H9 (cell line): Measurements from ENCODE around the gene HEATR5A. TPM values are rescaled to one million over a fixed set of nuclear protein-coding genes. Genes with fewer than 3 reads are reported as not detected.

Experiments
- DNase-seq: peaks from one replicate; pipeline ENCODE4 v3.0.0-alpha.2; 2017
- H2AFZ ChIP-seq: one replicate; pipeline ENCODE4 v1.6.1; 2013; ENCODE audit warnings: mild to moderate bottlenecking, low read length, control low read depth, moderate library complexity
- H2AK5ac ChIP-seq: 2 replicates; pipeline ENCODE4 v1.6.1; 2013; ENCODE audit warnings: low read length, control low read depth, mixed read lengths; ENCODE audit not compliant: insufficient read length
- H2BK120ac ChIP-seq: one replicate; pipeline ENCODE4 v1.6.1; 2013; ENCODE audit warnings: low read depth, mild to moderate bottlenecking, low read length, control low read depth, inconsistent platforms; ENCODE audit not compliant: poor library complexity, severe bottlenecking
- H2BK12ac ChIP-seq: 2 replicates; pipeline ENCODE4 v1.6.1; 2013; ENCODE audit warnings: low read length, control low read depth, mixed read lengths, low read depth; ENCODE audit not compliant: insufficient read length
- H2BK15ac ChIP-seq: 2 replicates; pipeline ENCODE4 v1.6.1; 2013; ENCODE audit warnings: low read depth, low read length, control low read depth
- H2BK20ac ChIP-seq: one replicate; pipeline ENCODE4 v1.6.1; 2013; ENCODE audit warnings: low read depth, mild to moderate bottlenecking, low read length, control low read depth, inconsistent platforms; ENCODE audit not compliant: poor library complexity, severe bottlenecking
- H2BK5ac ChIP-seq: 2 replicates; pipeline ENCODE4 v1.6.1; 2013; ENCODE audit warnings: low read length, control low read depth, mixed read lengths; ENCODE audit not compliant: insufficient read length
- H3K14ac ChIP-seq: 2 replicates; pipeline ENCODE4 v1.6.1; 2013; ENCODE audit warnings: low read length, control low read depth; ENCODE audit not compliant: insufficient read depth
- H3K18ac ChIP-seq: 2 replicates; pipeline ENCODE4 v1.6.1; 2013; ENCODE audit warnings: low read depth, mild to moderate bottlenecking, mixed read lengths, low read length, control low read depth; ENCODE audit not compliant: insufficient read length
- H3K23ac ChIP-seq: 2 replicates; pipeline ENCODE4 v1.6.1; 2013; ENCODE audit warnings: low read length, control low read depth, mixed read lengths, low read depth; ENCODE audit not compliant: insufficient read length
- H3K23me2 ChIP-seq: 2 replicates; pipeline ENCODE4 v1.6.1; 2013; ENCODE audit warnings: low read depth, mild to moderate bottlenecking, mixed read lengths, low read length, control low read depth; ENCODE audit not compliant: insufficient read length, poor library complexity, severe bottlenecking
- H3K27ac ChIP-seq: 2 replicates; pipeline ENCODE4 v1.5.1; 2013; ENCODE audit warnings: low read length, control low read depth, mixed read lengths, low read depth; ENCODE audit not compliant: insufficient read length
- H3K27me3 ChIP-seq: 2 replicates; pipeline ENCODE4 v1.6.1; 2013; ENCODE audit warnings: low read length, control low read depth, inconsistent platforms; ENCODE audit not compliant: insufficient read depth
- H3K4ac ChIP-seq: 2 replicates; pipeline ENCODE4 v1.6.1; 2013; ENCODE audit warnings: low read depth, mild to moderate bottlenecking, control low read depth, inconsistent platforms, low read length, moderate library complexity
- H3K4me1 ChIP-seq: 2 replicates; pipeline ENCODE4 v1.6.1; 2013; ENCODE audit warnings: low read length, control low read depth, inconsistent platforms; ENCODE audit not compliant: insufficient read depth
- H3K4me2 ChIP-seq: 2 replicates; pipeline ENCODE4 v1.6.1; 2013; ENCODE audit warnings: low read length, control low read depth, mixed read lengths; ENCODE audit not compliant: insufficient read length, insufficient read depth
- H3K56ac ChIP-seq: 2 replicates; pipeline ENCODE4 v1.6.1; 2013; ENCODE audit warnings: low read depth, mild to moderate bottlenecking, mixed read lengths, low read length, control low read depth; ENCODE audit not compliant: insufficient read length
- H3K79me1 ChIP-seq: 2 replicates; pipeline ENCODE4 v1.6.1; 2013; ENCODE audit warnings: low read depth, mild to moderate bottlenecking, moderate library complexity, low read length, control low read depth, inconsistent platforms; ENCODE audit not compliant: insufficient read depth, poor library complexity, severe bottlenecking
- H3K79me2 ChIP-seq: 2 replicates; pipeline ENCODE4 v1.6.1; 2013; ENCODE audit warnings: low read length, control low read depth, inconsistent platforms; ENCODE audit not compliant: insufficient read depth
- H3K9ac ChIP-seq: 2 replicates; pipeline ENCODE4 v1.6.1; 2013; ENCODE audit warnings: low read length, control low read depth, mixed read lengths; ENCODE audit not compliant: insufficient read length; ENCODE audit errors: extremely low read depth
- H3K9me3 ChIP-seq: one replicate; pipeline ENCODE4 v1.6.1; 2013; ENCODE audit warnings: low read depth, low read length, inconsistent platforms; ENCODE audit not compliant: control insufficient read depth
- H3T11ph ChIP-seq: one replicate; pipeline ENCODE4 v1.6.1; 2013; ENCODE audit warnings: mild to moderate bottlenecking, low read length, control low read depth, inconsistent platforms
- H4K20me1 ChIP-seq: one replicate; pipeline ENCODE4 v1.6.1; 2013; ENCODE audit not compliant: control insufficient read depth, insufficient read length, insufficient read depth
- H4K5ac ChIP-seq: 2 replicates; pipeline ENCODE4 v1.6.1; 2013; ENCODE audit warnings: low read depth, mild to moderate bottlenecking, mixed read lengths, low read length, control low read depth; ENCODE audit not compliant: insufficient read length
- H4K8ac ChIP-seq: replicated peaks from 2 replicates; pipeline ENCODE4 v1.6.1; 2013; ENCODE audit warnings: low read length, control low read depth, mixed read lengths, low read depth; ENCODE audit not compliant: insufficient read length
- H4K91ac ChIP-seq: 2 replicates; pipeline ENCODE4 v1.6.1; 2013; ENCODE audit warnings: low read depth, mild to moderate bottlenecking, moderate library complexity, mixed read lengths, low read length, control low read depth; ENCODE audit not compliant: insufficient read length
- H3K27ac Mint-ChIP-seq, 3 experiments: 2 replicates in 2 of 3; 3 replicates in 1 of 3; pipeline ENCODE4 v1.8.0; 2020 to 2021; ENCODE audit warnings: mixed read lengths in 3 of 3, mild to moderate bottlenecking in 1 of 3, moderate library complexity in 1 of 3
- H3K27me3 Mint-ChIP-seq: 2 replicates; pipeline ENCODE4 v1.8.0; 2021; ENCODE audit warnings: low read depth, mild to moderate bottlenecking, moderate library complexity, mixed read lengths
- H3K36me3 Mint-ChIP-seq, 3 experiments: 2 replicates in 2 of 3; 3 replicates in 1 of 3; pipeline ENCODE4 v1.8.0; 2020 to 2021; ENCODE audit warnings: low read depth in 3 of 3, mixed read lengths in 3 of 3; ENCODE audit not compliant: insufficient read depth in 1 of 3
- H3K4me1 Mint-ChIP-seq, 2 experiments: 2 replicates each; pipeline ENCODE4 v1.8.0; 2020; ENCODE audit warnings: mixed read lengths in 2 of 2
- H3K4me3 Mint-ChIP-seq, 2 experiments: 2 replicates in 1 of 2; 3 replicates in 1 of 2; pipeline ENCODE4 v1.8.0; 2020 to 2021; ENCODE audit warnings: mild to moderate bottlenecking in 2 of 2, mixed read lengths in 2 of 2, moderate library complexity in 1 of 2
- H3K9me3 Mint-ChIP-seq, 2 experiments: 2 replicates in 1 of 2; 3 replicates in 1 of 2; pipeline ENCODE4 v1.8.0; 2020; ENCODE audit warnings: mild to moderate bottlenecking in 2 of 2, mixed read lengths in 2 of 2, moderate library complexity in 1 of 2
- CTCF ChIP-seq: fragments of 200-600 bp; sonication (generic); conservative IDR thresholded peaks from 3 replicates; pipeline ENCODE4 v1.8.0; 2021; ENCODE audit warnings: antibody characterized with exemption, mild to moderate bottlenecking
- WGBS: extraction: QIAGEN DNeasy Blood & Tissue Kit; methylation state at CpG from one replicate; pipeline ENCODE4 v1.1.7; 2013; ENCODE audit warnings: missing lambda C conversion rate, low lambda C conversion rate, mixed read lengths; ENCODE audit not compliant: insufficient read length; ENCODE audit errors: extremely low coverage; 5-methylcytosine and 5-hydroxymethylcytosine counted together
- total RNA-seq: library from RNA; stranded (reverse); gene quantifications from 2 replicates; pipeline ENCODE4 v1.2.1, GENCODE V29; 2021

The HEATR5A gene
- total RNA-seq, 1 experiment from 2014 or later = 21.2 TPM

DNA sequence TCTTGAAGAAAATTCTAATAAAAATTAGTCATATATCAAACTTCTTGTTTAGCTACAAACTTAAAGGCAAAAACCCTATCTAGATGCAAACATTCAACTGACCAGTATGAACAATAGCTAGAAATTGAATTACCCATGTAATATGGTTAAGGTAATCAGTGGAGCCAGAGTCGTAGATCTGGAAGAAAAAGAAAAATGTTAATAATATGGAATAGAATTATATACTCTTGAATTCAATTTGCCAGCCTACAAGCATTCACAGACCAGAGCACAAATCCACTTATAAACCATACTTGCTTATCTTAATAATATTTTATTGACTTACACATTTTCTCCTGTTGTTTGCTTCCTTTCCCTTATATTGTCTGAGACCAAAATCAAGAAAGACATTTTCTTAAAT lies 7.7 kb upstream of the HEATR5A start:
- Histone ChIP-seq H2BK12ac (no peak overlapping the region), H3K9ac (no peak overlapping the region), H3K4ac (no peak overlapping the region), H2AFZ (no peak overlapping the region), H3K56ac (no peak overlapping the region), H4K91ac (no peak overlapping the region), H2BK120ac (no peak overlapping the region), H3K14ac (no peak overlapping the region), H3K4me1 (no peaks in the 10 kb centered on the region), H3K4me2 (no peak overlapping the region), H3K23ac (no peak overlapping the region), H2BK15ac (no peak overlapping the region), H3T11ph (no peak overlapping the region), H4K20me1 (no peaks in the 10 kb centered on the region), H3K23me2 (no peaks in the 10 kb centered on the region), H3K18ac (no peak overlapping the region), H2BK20ac (no peak overlapping the region), H2AK5ac (no peak overlapping the region), H3K9me3 (no peaks in the 10 kb centered on the region), H3K27ac (no peak overlapping the region), H3K27me3 (no peaks in the 10 kb centered on the region), H2BK5ac (no peak overlapping the region), H3K79me1 (no peaks in the 10 kb centered on the region), H4K8ac (no peak overlapping the region), H3K79me2 (no peaks in the 10 kb centered on the region), H4K5ac (no peak overlapping the region)
- DNase-seq = no peak
- Mint-ChIP-seq H3K36me3 (peaks cover 2 to 12% (median 4%) of the 10 kb centered on the region in 3 experiments; a peak in 5 of 7 replicates), H3K4me3 (no peak overlapping the region), H3K9me3 (peaks cover 8 to 13% of the 10 kb centered on the region in 2 experiments; a peak in 4 of 5 replicates), H3K27ac (no peak overlapping the region), H3K27me3 (no peaks in the 10 kb centered on the region), H3K4me1 (peaks cover 13 to 14% of the 10 kb centered on the region in 2 experiments)
- no peak for TF ChIP-seq CTCF
- WGBS = no CpG with 5 or more reads among the region's 1 CpG
